ENCODE results near the gene PTPN22.

PTPN22 gene

DNA sequence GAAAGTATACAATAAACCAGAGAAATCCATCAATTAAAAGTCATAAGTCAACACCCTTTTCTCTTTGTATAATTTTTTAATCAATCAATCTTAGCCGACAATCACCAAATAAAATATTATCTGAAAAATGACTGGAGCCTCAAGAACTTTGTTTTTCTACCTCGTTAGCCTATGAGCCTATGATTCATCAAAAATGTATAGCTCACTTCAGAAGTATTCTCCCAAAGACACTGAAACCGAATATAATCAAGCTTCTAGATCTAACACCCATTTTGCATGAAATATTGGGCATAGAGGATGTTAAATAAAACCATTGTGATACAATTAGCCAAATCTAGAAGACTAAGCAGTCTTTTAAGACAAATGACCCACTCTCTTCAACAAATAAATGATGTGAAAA, 41.5 kb downstream of the PTPN22 start (continued):
- TF ChIP-seq, protein P1, sequence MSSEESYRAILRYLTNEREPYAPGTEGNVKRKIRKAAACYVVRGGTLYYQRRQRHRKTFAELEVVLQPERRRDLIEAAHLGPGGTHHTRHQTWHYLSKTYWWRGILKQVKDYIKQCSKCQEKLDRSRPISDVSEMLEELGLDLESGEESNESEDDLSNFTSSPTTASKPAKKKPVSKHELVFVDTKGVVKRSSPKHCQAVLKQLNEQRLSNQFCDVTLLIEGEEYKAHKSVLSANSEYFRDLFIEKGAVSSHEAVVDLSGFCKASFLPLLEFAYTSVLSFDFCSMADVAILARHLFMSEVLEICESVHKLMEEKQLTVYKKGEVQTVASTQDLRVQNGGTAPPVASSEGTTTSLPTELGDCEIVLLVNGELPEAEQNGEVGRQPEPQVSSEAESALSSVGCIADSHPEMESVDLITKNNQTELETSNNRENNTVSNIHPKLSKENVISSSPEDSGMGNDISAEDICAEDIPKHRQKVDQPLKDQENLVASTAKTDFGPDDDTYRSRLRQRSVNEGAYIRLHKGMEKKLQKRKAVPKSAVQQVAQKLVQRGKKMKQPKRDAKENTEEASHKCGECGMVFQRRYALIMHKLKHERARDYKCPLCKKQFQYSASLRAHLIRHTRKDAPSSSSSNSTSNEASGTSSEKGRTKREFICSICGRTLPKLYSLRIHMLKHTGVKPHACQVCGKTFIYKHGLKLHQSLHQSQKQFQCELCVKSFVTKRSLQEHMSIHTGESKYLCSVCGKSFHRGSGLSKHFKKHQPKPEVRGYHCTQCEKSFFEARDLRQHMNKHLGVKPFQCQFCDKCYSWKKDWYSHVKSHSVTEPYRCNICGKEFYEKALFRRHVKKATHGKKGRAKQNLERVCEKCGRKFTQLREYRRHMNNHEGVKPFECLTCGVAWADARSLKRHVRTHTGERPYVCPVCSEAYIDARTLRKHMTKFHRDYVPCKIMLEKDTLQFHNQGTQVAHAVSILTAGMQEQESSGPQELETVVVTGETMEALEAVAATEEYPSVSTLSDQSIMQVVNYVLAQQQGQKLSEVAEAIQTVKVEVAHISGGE (tag by site-specific recombination; conservative IDR thresholded peaks at IDR 0.05; ENCODE audit: low read depth) = no peak
- TF ChIP-seq ZXDB (tag by site-specific recombination; IDR thresholded peaks at IDR 0.05) = no peak

DNA sequence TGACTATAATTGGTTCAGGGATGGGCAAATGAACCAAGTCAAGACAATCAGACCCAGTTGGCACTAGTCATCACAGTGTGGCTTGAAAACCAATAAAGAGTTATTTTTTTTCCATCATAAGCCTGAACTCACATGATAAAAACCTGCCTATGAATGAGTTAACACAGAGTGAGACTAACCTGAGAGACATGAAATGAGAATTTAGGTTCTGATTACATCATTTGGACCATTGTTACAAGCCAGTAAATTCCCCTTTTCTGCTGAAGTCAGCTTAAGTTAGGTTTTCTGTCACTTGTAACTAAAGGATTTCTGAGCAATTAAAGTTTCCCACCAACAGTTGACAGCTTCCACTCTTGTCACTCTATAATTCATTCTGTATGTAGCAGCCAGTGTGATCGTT, 49.6 kb downstream of the PTPN22 start:
- ChIA-PET POLR2A (no interaction called here), CTCF (interaction anchor here (0.9 kb wide), 1 partner anchor 14 kb away, joined by 8 read pairs; no protein-coding TSS in a partner anchor)
- TF ChIP-seq GFI1B (tag by site-specific recombination; IDR thresholded peaks at IDR 0.05) (no peak), MYNN (tag by site-specific recombination; IDR thresholded peaks at IDR 0.05; ENCODE audit: borderline replicate concordance) (no peak), ZBTB26 (tag by site-specific recombination; optimal IDR thresholded peaks at IDR 0.05) (no peak), ZNF37A (tag by site-specific recombination; IDR thresholded peaks at IDR 0.05) (no peak), ZNF324 (tag by site-specific recombination; IDR thresholded peaks at IDR 0.05) (no peak), SCRT1 (tag by site-specific recombination; IDR thresholded peaks at IDR 0.05; ENCODE audit: borderline replicate concordance) (no peak), ZNF747 (tag by site-specific recombination; IDR thresholded peaks at IDR 0.05) (no peak), ZNF521 (tag by site-specific recombination; IDR thresholded peaks at IDR 0.05) (no peak), ZNF423 (tag by site-specific recombination; IDR thresholded peaks at IDR 0.05) (no peak), ZNF585B (tag by site-specific recombination; IDR thresholded peaks at IDR 0.05) (no peak), ZNF335 (tag by site-specific recombination; conservative IDR thresholded peaks at IDR 0.05) (no peak), ZNF221 (tag by site-specific recombination; IDR thresholded peaks at IDR 0.05; ENCODE audit: borderline replicate concordance) (no peak), ZNF768 (tag by site-specific recombination; IDR thresholded peaks at IDR 0.05) (no peak)
- H3K4me3 ChIP-seq (ENCODE audit: low read depth, low read length) = no peak overlapping the region
- H3K36me3 ChIP-seq (ENCODE audit: control insufficient read depth in 2 of 2, insufficient read depth in 1 of 2, low read length in 2 of 2) = no peaks in the 10 kb centered on the region
- no peaks in the 10 kb centered on the region for H3K9me3 ChIP-seq (ENCODE audit: control insufficient read depth, insufficient read depth, low read depth, low read length)
- no peak overlapping the region for H3K27ac ChIP-seq (ENCODE audit: extremely low read depth, low read depth, low read length)
- no peaks in the 10 kb centered on the region for H3K4me1 ChIP-seq (ENCODE audit: control insufficient read depth, insufficient read depth, low read length)

DNA sequence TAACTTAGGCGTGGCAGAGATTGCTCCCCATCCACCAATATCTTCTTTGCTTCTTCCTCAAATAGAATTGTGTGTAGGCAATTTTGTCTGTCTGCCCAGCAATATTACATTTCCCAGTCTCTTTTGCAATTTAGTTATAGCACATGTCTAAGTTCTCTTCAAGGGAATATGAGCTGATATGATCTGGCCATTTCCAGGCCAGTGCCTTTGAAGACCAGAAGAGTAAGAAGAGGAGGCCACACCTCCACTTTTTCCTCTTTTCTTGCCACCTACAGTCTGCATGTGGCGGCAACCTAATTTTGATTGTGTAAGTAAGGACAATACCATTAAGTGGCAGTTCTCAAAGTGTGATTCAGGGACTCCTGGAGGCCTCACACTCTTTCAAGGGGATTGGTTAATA, 52.9 kb downstream of the PTPN22 start:
- H3K9me3 ChIP-seq (ENCODE audit: control insufficient read depth, insufficient read depth, low read depth, low read length) = no peaks in the 10 kb centered on the region
- POLR2A ChIA-PET = no interaction called here
- CTCF ChIA-PET = interaction anchor here (1.5 kb wide), 1 partner anchor 17 kb away, joined by 4 read pairs; no protein-coding TSS in a partner anchor
- H3K36me3 ChIP-seq (ENCODE audit: control insufficient read depth in 2 of 2, insufficient read depth in 1 of 2, low read length in 2 of 2) = no peaks in the 10 kb centered on the region
- H3K27ac ChIP-seq (ENCODE audit: extremely low read depth, low read depth, low read length) = no peak overlapping the region
- H3K4me1 ChIP-seq (ENCODE audit: control insufficient read depth, insufficient read depth, low read length) = no peaks in the 10 kb centered on the region
- H3K4me3 ChIP-seq (ENCODE audit: low read depth, low read length) = no peak overlapping the region
- TF ChIP-seq ZBTB20 (tag by site-specific recombination; IDR thresholded peaks at IDR 0.05) (no peak), ZNF530 (tag by site-specific recombination; IDR thresholded peaks at IDR 0.05; ENCODE audit: low read depth) (no peak), ZNF211 (tag by site-specific recombination; IDR thresholded peaks at IDR 0.05; ENCODE audit: low read depth) (no peak), RBAK (tag by site-specific recombination; IDR thresholded peaks at IDR 0.05) (no peak), ZNF658 (tag by site-specific recombination; IDR thresholded peaks at IDR 0.05) (no peak), ZNF2 (tag by site-specific recombination; IDR thresholded peaks at IDR 0.05) (no peak), ZNF596 (tag by site-specific recombination; IDR thresholded peaks at IDR 0.05) (no peak), ZNF302 (tag by site-specific recombination; IDR thresholded peaks at IDR 0.05; ENCODE audit: low read depth) (no peak), MEIS1 (CRISPR knock-in tag; IDR thresholded peaks at IDR 0.05; ENCODE audit: borderline replicate concordance) (no peak), ZNF792 (tag by site-specific recombination; IDR thresholded peaks at IDR 0.05) (no peak), REST (tag by site-specific recombination; IDR thresholded peaks at IDR 0.05) (no peak), ZFP3 (tag by site-specific recombination; IDR thresholded peaks at IDR 0.05; ENCODE audit: low read depth) (no peak), TRIM28 (IDR thresholded peaks at IDR 0.05; ENCODE audit: borderline replicate concordance, low read length) (no peak)
